ENCODE data around the gene IL17REL. TPM values are rescaled to one million over a fixed set of nuclear protein-coding genes. Genes with fewer than 3 reads are reported as not detected.

IL17REL gene
- total and polyA plus RNA-seq, 2 of the 13 experiments (the other 11 are each of a cell fraction or from before 2014, with no cell fraction given): not detected

DNA sequence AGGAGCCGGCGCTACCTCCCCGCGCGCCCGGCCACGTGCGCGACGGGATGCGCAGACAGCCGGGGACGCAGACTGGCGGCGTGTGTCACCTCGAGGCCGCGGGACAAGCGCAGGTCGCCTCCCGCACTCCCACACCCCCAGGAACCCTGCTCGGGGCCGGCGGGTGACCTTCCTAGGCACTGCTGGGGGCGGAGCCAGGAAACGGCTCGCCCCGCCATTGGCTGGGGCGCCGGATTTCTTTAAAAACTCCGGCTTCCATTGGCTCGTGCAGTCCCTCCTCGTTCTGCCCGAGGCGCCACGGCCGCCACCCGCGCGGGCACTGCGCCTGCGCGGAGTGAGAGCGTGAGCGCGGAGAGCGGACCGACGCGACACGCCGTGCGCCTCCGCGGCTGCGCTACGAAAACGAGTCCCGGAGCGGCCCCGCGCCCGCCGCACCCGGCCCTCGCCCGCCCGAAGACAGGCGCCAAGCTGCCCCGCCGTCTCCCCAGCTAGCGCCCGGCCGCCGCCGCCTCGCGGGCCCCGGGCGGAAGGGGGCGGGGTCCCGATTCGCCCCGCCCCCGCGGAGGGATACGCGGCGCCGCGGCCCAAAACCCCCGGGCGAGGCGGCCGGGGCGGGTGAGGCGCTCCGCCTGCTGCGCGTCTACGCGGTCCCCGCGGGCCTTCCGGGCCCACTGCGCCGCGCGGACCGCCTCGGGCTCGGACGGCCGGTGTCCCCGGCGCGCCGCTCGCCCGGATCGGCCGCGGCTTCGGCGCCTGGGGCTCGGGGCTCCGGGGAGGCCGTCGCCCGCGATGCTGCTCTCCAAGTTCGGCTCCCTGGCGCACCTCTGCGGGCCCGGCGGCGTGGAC is 52.2 kb downstream of the IL17REL start, which contains the start of gene PIM3 (continued):
- TF ChIP-seq, protein P1, sequence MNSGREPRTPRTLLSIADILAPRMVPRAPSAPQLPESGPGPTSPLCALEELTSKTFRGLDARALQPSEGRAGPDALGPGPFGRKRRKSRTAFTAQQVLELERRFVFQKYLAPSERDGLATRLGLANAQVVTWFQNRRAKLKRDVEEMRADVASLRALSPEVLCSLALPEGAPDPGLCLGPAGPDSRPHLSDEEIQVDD (CRISPR knock-in tag; IDR thresholded peaks at IDR 0.05; ENCODE audit: borderline replicate concordance): peak; percentile 34; the same call in 1 of the 2 replicates
- peak; percentile 87; the same call in 1 of the 2 replicates for TF ChIP-seq PHF21A (CRISPR knock-in tag; IDR thresholded peaks at IDR 0.05)
- peak; percentile 83; the same call in 1 of the 2 replicates for TF ChIP-seq ZNF441 (CRISPR knock-in tag; IDR thresholded peaks at IDR 0.05; ENCODE audit: borderline replicate concordance)
- TF ChIP-seq HOXA5 (CRISPR knock-in tag; IDR thresholded peaks at IDR 0.05): 0 out of 2 replicates have a peak, but pooled peaks have one; percentile 23
- TF ChIP-seq ZNF451 (CRISPR knock-in tag; IDR thresholded peaks at IDR 0.05): no peak
- no peak for TF ChIP-seq ZBED4 (CRISPR knock-in tag; IDR thresholded peaks at IDR 0.05; ENCODE audit: borderline replicate concordance)
- peak; percentile 10 for TF ChIP-seq AGO1 (IDR thresholded peaks at IDR 0.05; ENCODE audit: low read depth, low read length, poor library complexity, severe bottlenecking)
- peak; percentile 47 for TF ChIP-seq YY1 (IDR thresholded peaks at IDR 0.05; ENCODE audit: insufficient read depth, insufficient replicate concordance, low read depth, low read length)
- TF ChIP-seq ZNF776 (CRISPR knock-in tag; IDR thresholded peaks at IDR 0.05): peak; percentile 74
- no peak for TF ChIP-seq ZNF34 (CRISPR knock-in tag; IDR thresholded peaks at IDR 0.05; ENCODE audit: borderline replicate concordance)
- no peak for TF ChIP-seq DNMT3B (CRISPR knock-in tag; conservative IDR thresholded peaks at IDR 0.05)
- TF ChIP-seq XBP1 (CRISPR knock-in tag; IDR thresholded peaks at IDR 0.05): no peak
- 0 out of 2 replicates have a peak, but pooled peaks have one; percentile 24 for TF ChIP-seq NFKBIZ (CRISPR knock-in tag; IDR thresholded peaks at IDR 0.05)
- no peak for TF ChIP-seq ZBTB46 (CRISPR knock-in tag; IDR thresholded peaks at IDR 0.05; ENCODE audit: borderline replicate concordance)
- TF ChIP-seq, protein P2, sequence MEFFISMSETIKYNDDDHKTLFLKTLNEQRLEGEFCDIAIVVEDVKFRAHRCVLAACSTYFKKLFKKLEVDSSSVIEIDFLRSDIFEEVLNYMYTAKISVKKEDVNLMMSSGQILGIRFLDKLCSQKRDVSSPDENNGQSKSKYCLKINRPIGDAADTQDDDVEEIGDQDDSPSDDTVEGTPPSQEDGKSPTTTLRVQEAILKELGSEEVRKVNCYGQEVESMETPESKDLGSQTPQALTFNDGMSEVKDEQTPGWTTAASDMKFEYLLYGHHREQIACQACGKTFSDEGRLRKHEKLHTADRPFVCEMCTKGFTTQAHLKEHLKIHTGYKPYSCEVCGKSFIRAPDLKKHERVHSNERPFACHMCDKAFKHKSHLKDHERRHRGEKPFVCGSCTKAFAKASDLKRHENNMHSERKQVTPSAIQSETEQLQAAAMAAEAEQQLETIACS (CRISPR knock-in tag; IDR thresholded peaks at IDR 0.05): peak; percentile 6; the same call in 1 of the 2 replicates
- peak; percentile 97 for TF ChIP-seq HNRNPH1 (optimal IDR thresholded peaks at IDR 0.05; ENCODE audit: low read depth, low read length)
- 0 out of 2 replicates have a peak, but pooled peaks have one; percentile 33 for TF ChIP-seq DZIP1 (CRISPR knock-in tag; IDR thresholded peaks at IDR 0.05)

Data from HepG2 (cell line).